ES-I3 (cell line): ENCODE data around the gene BACH2.
"Not testable (repeated sequence)": the region's sequence is repeated elsewhere in the genome, so short reads cannot be mapped to it uniquely, and the experiment has no call there.

ENCODE experiments used
- H3K36me3 ChIP-seq: 2 replicates; pipeline ENCODE4 v1.6.1; 2013; ENCODE audit warnings: mild to moderate bottlenecking, low read length, control low read depth, moderate library complexity; ENCODE audit not compliant: insufficient read depth
- H3K4me1 ChIP-seq: 2 replicates; pipeline ENCODE4 v1.6.1; 2013; ENCODE audit warnings: mild to moderate bottlenecking, control low read depth, low read length; ENCODE audit not compliant: insufficient read depth
- H3K9ac ChIP-seq: 2 replicates; pipeline ENCODE4 v1.6.1; 2013; ENCODE audit warnings: low read depth, mild to moderate bottlenecking, low read length, moderate library complexity
- H3K9me3 ChIP-seq: 2 replicates; pipeline ENCODE4 v1.6.1; 2013; ENCODE audit warnings: mild to moderate bottlenecking, low read length, moderate library complexity; ENCODE audit not compliant: control insufficient read depth, insufficient read depth

The BACH2 gene

GRCh38 chr6:90032489-90033212, 264.0 kb downstream of the BACH2 start:
- not testable (repeated sequence) for H3K9ac ChIP-seq, H3K4me1 ChIP-seq, H3K36me3 ChIP-seq, H3K9me3 ChIP-seq

DNA sequence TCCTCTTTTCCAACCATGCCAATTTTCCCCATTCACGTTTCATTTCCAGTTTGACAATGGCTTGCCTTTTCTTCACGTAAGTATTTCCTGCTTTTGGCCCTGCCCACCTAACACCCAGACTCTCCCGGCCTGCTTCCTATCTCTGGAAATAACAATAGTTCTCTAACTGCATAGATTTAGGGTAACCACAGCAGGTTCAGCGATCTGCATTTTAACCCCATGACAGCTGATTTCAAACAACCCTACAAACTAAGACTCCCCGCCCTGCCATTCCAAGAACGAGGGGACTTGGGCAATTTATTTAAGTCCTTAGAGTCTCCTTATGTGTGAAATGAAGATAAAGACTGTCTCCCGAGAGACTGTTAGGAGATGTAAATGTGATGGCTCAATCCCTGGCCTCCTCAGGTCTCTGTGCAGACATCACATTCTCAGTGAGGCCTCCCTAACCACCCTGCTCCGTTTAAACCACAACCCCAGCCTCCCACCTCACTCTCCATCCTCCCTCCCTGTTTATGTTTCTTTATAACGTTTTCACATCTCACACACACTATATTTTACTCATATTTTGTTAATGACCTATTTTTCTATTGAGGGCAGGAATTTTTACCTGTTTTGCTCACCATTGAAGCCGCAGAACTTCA, 267.5 kb downstream of the BACH2 start:
- no peak overlapping the region for H3K9ac ChIP-seq
- H3K4me1 ChIP-seq = no peaks in the 10 kb centered on the region; the same call in 1 of the 2 replicates
- H3K36me3 ChIP-seq = no peaks in the 10 kb centered on the region
- H3K9me3 ChIP-seq = no peaks in the 10 kb centered on the region

DNA sequence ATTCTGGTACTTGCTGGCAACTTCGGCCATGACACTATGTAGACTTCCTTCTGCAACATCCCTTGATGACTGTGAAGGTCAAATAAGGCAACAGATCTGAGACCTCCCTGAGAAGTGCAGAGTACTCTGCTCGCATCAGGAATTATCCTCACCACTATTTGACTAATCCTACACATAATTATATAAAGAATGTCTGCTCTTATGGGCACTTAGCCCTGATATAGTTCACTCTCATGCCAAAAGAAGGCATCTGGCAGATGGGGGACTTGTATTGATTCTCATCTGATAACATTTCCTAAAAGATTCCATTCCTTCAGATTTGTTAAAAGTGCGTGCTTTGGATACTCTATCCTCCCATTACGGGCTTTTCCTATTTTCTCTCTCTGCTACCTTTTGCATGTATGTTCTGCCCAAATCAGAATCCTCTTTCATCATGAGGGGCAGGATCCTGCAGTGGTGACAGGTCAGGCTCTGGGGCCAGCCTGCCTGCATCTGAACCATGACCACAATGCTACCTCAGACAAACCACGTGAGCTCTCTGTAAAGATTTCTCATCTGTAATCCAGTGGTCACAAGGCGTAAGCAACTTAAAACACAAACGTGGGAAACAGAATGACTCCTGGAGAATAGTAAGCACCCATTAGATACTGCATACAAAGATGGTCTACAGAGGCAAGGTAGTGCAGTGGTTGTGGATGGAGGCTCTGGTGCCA, 268.4 kb downstream of the BACH2 start:
- Histone ChIP-seq H3K9me3 (no peaks in the 10 kb centered on the region), H3K9ac (no peak overlapping the region), H3K36me3 (no peaks in the 10 kb centered on the region), H3K4me1 (no peaks in the 10 kb centered on the region; the same call in 1 of the 2 replicates)

DNA sequence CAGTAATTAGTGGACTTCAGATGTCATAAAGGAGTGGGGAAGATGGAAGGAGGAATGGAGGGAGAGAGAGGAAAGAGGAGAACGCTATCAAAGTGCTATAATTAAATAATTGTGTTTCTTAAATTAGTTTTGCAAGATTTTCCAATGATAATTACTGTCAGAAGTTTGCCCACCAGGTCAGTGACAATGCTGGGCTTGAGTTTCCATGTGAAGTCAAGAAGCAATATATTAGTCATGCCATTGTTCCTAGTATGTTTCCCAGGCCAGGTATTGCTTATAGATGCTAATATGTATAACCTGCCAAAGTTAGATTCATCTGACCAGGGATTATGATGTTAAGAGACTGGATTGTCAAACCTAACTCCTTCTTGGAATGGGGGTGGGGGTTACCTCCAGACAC, 270.4 kb downstream of the BACH2 start:
- H3K4me1 ChIP-seq = no peaks in the 10 kb centered on the region; the same call in 1 of the 2 replicates
- H3K9me3 ChIP-seq = no peaks in the 10 kb centered on the region
- H3K9ac ChIP-seq = no peak overlapping the region
- no peaks in the 10 kb centered on the region for H3K36me3 ChIP-seq

- Histone ChIP-seq H3K9me3 (no peaks in the 10 kb centered on the region), H3K4me1 (no peaks in the 10 kb centered on the region; the same call in 1 of the 2 replicates), H3K36me3 (no peaks in the 10 kb centered on the region), H3K9ac (no peak overlapping the region)
These were observed 271.1 kb downstream of the BACH2 start for GRCh38 chr6:90025523-90026061.

GRCh38 chr6:90024633-90025032, 272.0 kb downstream of the BACH2 start:
- no peaks in the 10 kb centered on the region for H3K9me3 ChIP-seq
- H3K4me1 ChIP-seq = no peaks in the 10 kb centered on the region; the same call in 1 of the 2 replicates
- no peak overlapping the region for H3K9ac ChIP-seq
- no peaks in the 10 kb centered on the region for H3K36me3 ChIP-seq

DNA sequence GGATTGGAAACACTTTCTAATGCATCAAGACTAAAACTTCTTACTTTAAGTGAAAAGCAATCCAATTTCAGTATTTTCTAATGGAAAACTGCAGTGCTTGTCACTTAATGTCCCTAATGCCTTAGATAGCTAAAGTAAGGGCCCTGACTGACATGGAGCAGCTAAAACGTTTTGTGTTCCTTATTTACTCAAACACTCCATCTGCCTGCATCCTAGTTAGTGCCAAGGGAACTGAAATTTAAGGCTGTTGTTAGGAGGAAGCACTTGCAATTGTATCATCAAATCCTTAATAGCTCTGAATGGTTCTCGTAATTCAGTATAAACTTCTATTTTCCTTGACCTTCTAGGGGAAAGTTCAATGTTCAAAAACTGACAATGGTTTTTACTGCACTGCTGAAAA, 274.9 kb downstream of the BACH2 start:
- H3K9me3 ChIP-seq = no peaks in the 10 kb centered on the region; the same call in 1 of the 2 replicates
- H3K4me1 ChIP-seq = no peaks in the 10 kb centered on the region
- H3K36me3 ChIP-seq = no peaks in the 10 kb centered on the region
- no peak overlapping the region for H3K9ac ChIP-seq

DNA sequence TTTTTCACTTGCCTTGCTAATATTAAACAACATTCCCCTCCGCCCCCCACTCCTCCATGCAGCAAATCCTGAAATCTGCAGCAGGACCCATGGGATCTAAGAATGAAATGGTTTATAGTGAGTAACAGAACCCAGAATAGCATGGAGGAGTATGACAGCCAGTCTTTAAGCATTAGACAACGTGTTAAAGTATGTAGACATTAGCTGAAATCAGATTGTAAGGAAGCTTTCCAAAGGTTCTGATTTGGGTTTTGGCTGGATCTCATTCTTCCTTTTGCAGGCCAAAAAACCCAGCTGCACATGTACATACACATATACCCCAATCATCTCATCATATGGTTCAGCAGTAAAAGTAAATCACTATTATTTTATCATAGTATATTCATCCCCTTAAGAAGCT, 275.9 kb downstream of the BACH2 start:
- Histone ChIP-seq H3K4me1 (no peaks in the 10 kb centered on the region), H3K9me3 (no peaks in the 10 kb centered on the region; the same call in 1 of the 2 replicates), H3K36me3 (no peaks in the 10 kb centered on the region), H3K9ac (no peak overlapping the region)

GRCh38 chr6:90019216-90019615, 277.4 kb downstream of the BACH2 start:
- Histone ChIP-seq H3K9me3 (no peaks in the 10 kb centered on the region; the same call in 1 of the 2 replicates), H3K4me1 (no peaks in the 10 kb centered on the region), H3K9ac (no peak overlapping the region), H3K36me3 (no peaks in the 10 kb centered on the region)

DNA sequence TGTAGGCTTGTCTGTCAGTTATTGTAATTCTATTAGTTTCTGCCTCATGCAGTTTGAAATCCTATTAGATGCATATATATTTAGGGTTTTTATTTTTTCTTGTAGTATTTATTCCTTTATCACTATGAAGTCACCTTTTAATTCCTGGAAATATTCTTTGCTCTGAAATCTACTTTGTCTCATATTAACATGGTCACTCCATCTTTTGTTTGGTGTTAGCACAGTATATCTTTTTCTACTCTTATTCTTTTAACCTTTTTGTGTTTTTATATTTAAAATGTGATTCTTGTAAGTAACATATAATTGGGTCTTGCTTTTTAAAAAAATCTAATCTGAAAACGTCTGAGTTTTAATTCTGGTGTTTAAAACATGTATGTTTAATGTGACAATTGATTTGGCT, 280.8 kb downstream of the BACH2 start:
- Histone ChIP-seq H3K4me1 (no peaks in the 10 kb centered on the region), H3K9me3 (no peaks in the 10 kb centered on the region; the same call in 1 of the 2 replicates), H3K36me3 (no peaks in the 10 kb centered on the region), H3K9ac (no peak overlapping the region)

DNA sequence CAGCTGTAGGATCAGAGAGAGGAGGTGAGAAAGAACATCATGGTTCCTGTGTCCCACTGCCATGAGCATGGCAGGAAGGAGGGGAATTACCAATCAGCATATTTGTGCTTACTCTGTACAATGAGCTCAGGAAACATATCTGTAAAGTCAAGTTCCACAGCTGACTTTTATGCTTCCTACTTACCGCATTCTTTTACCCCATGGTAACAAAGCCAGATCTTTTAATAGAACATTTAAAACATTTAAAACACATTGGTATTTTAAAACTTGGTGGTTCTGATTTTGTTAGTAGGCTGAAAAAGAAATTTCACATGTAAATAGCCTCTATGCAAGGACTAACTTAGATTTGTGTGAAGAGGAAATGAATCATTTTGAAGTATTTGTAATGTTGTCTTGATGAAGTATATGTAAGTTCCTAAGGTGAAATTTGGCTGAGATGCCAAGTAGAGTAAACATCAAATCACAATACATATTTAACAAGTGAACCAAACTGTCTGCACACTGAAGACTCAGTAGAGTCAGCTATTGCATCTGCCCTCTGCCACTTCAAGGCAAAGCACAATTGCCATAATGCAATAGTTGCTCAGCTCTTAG, 287.6 kb downstream of the BACH2 start:
- no peaks in the 10 kb centered on the region for H3K36me3 ChIP-seq
- peaks cover 6% of the 10 kb centered on the region; the same call in 1 of the 2 replicates for H3K4me1 ChIP-seq
- no peaks in the 10 kb centered on the region for H3K9me3 ChIP-seq
- no peak overlapping the region for H3K9ac ChIP-seq

- H3K9ac ChIP-seq = no peak overlapping the region
- no peaks in the 10 kb centered on the region for H3K36me3 ChIP-seq
- H3K9me3 ChIP-seq = no peaks in the 10 kb centered on the region
- peaks cover 6% of the 10 kb centered on the region; the same call in 1 of the 2 replicates for H3K4me1 ChIP-seq
These were observed 288.3 kb downstream of the BACH2 start for GRCh38 chr6:90008189-90008907.

- H3K36me3 ChIP-seq = no peaks in the 10 kb centered on the region
These were observed 291.4 kb downstream of the BACH2 start for GRCh38 chr6:90005048-90005827.

More at GRCh38 chr6:90005048-90005827, 291.4 kb downstream of the BACH2 start:
- Histone ChIP-seq H3K9ac (no peak overlapping the region), H3K4me1 (peaks cover 6% of the 10 kb centered on the region; the same call in 1 of the 2 replicates), H3K9me3 (no peaks in the 10 kb centered on the region)
